T-helper 22 cell (primary cell): ENCODE results near the gene FBN1.

Source experiments
- DNase-seq: peaks from one replicate; pipeline ENCODE4 v3.0.0-alpha.2; 2020; ENCODE audit warnings: low read depth

Gene FBN1

DNA sequence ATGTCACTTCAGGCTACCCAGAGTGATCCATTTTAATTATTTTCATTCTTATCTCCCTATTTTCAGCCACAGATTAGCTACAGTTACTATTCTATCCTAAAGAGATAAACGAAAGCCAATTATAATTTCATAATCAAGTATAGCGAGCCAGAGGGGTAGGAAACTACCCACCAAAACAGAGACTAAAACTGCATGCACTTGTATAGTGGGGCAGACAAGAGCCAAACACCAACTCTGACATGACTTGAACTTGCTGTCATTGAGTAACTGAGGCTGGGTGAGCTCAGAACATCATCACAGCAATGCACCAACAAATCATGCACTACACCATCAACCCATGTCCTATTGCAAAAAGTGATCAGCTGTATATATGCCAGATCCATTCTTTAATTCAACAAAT lies 64.8 kb downstream of the FBN1 start:
- no peak for DNase-seq

- no peak for DNase-seq
These were observed 65.4 kb downstream of the FBN1 start for GRCh38 chr15:48579945-48580671.

DNA sequence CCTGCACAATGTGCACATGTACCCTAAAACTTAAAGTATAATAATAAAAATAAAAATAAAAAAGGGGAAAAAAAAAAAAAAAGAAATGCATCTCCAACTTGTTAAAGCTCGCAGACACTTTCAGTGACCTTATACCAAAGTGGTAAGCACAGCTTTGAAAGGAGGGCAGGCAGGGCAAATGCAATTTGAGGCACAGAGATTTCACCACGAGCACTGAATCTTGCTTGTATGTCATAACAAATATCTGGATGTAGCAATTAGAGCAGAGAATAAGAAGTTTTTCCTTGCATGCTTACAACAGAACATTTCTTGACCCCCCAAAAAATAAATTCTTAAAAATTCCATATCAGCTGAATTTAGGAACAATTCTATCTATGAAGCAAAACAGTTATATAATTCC lies 66.5 kb downstream of the FBN1 start:
- DNase-seq: no peak

DNA sequence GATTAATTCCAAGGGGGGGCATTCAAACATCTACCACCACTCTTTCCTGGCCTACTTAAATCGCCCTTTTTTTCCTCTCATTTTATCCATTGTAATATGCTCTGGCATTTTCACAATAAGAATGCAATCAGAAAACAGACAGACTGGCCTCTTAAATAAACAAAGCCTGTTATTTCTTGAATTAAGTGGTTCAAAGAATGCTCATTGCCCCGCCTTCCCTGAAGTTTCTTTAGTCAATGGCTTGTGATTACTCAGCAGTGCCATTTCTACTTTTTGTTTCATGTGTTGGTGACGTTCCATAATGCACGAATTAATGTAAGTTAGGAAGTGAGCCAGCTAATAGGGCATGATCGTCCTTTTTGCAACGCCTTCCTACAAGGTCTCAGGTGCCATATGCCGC lies 68.0 kb downstream of the FBN1 start:
- DNase-seq: no peak

DNA sequence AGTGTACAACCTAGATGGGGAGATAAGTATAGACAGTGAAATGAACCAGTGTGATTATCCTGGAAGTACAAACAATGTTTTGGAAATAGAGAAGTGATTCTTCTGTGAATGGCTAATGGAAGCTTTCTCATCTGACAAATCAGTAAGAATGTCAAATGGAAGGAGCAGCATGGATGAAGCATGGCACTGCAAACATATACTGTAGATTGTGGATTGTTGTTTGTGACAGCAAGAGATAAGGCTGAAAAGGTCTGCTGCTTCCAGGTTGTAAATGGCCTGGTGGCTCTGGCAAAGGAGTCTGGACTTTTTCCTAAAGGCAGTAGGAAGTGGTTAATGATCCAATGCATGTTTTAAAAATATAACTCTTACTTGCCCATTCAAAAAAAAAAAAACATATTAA lies 71.3 kb downstream of the FBN1 start:
- DNase-seq: no peak

- no peak for DNase-seq
These were observed 71.7 kb downstream of the FBN1 start for GRCh38 chr15:48573780-48574179.

- no peak for DNase-seq
These were observed 72.7 kb downstream of the FBN1 start for GRCh38 chr15:48572823-48573222.

DNA sequence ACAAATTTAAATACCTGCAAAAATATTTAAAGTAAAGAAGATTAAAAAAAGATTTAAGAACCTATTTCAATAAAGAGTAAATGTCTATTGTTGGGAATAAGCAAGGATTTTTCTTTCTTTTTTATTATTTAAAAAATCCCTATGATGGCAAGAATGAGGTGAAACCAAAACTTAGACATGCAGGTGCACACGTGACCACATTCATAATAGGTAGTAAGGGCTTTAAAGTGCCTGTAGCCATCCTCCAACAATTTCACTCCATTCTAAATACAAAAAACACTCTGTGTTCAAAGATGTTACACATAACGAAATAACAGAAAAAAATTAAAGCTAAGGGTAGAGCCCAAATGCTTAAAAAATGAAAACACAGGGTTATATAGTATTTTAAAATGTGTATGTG lies 74.0 kb downstream of the FBN1 start:
- no peak for DNase-seq

GRCh38 chr15:48570822-48571221 lies 74.7 kb downstream of the FBN1 start:
- DNase-seq: no peak

- no peak for DNase-seq
These were observed 75.8 kb downstream of the FBN1 start for GRCh38 chr15:48569591-48570302.

- no peak for DNase-seq
These were observed 78.8 kb downstream of the FBN1 start for GRCh38 chr15:48566668-48567067.

DNA sequence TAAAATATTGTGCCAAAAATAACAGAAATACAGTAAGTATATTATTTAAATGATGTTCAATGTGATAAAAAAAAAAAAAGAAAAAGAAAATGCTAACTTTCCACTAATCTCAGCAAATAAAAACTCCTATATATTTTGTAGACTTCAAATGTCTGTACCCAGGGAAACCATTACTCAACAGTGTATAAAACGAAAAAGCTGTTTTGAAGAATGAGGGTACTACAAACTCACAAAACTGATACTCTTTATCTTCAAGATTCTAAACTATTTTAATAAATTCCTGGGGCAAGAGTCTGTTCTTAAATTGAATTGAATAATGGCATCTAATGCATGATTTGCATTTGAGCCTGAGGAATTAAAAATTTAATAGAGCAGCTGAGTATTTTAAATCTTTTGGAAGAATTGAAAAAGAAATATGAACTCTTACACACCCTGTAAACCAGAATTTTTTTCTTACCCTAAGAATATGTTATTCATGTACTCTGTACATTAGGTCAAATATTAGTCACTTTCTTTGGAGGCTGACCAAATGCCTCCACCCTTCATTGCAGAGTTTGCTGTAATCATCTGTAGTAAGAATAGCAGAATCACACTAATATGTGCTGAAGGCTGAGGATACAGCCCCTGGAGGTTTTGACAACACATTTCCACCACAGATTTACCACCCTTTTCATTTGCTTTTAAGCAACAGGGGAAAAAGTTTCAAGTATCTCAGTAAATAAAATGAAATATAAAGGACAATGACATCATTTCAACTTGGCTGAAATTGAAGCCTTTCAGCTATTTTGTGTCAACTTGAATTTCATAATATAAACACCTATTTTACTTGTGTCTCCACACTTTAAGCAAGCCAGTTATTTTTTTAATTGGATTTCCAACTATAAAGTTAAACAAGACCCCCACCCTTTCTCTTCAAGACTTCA lies 79.7 kb downstream of the FBN1 start:
- DNase-seq: no peak

DNA sequence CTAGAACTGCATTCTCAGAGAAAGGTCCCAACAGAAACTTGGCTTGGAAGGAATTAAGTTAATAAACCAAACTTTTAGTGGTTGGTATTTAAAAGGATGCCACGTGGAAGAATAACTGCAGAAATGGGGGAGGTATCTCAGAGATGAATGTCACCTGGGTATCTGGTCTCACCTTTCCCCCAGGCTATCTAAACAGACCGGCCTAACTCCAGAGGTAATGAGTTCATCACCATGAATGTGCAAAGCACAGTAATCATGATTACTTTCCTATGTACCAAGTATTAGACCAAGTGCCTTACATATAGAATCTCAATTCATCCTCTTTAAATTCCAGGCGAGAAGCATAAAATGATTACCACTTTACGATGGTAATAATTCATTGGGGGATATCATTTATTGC lies 80.8 kb downstream of the FBN1 start:
- no peak for DNase-seq

DNA sequence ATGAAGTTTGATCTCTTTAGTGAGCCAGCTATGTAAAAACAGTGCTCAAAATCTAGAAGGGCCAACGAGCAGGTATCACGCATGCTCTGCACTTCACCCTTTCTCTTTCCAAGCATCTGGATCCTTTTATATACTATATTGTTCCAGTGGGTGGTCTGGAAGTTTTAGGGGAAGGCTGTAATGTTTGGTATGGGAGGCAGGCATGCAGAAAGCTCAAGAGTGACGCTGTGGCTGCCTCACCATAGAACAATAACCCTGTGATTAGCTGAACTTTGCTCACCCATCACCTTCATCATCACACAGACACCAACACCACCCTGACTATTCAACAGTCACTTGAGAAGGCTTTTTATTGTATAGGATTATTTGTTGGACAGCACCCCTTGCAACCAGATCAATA lies 81.6 kb downstream of the FBN1 start:
- DNase-seq: no peak

- DNase-seq: no peak
These were observed 85.0 kb downstream of the FBN1 start for GRCh38 chr15:48560321-48561051.

DNA sequence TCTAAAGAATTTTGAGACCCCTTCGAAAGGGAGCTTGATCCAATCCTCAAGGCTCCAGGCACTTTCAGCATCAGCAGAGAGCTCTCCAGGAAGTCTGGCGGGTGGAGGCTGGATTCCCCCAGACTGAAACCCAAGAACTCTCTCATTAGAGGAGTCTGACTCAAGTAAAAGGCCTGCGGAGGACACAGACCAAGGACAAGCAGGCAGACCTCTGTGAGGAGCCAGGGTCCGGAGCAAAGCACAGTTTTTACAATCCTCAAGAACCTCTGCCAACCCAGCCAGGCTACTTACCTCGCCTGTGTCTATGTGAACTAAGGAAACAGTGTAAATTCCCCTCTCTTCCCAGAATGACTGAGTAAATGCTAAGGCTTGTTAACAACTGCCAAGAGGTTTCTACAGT lies 86.2 kb downstream of the FBN1 start:
- no peak for DNase-seq

DNA sequence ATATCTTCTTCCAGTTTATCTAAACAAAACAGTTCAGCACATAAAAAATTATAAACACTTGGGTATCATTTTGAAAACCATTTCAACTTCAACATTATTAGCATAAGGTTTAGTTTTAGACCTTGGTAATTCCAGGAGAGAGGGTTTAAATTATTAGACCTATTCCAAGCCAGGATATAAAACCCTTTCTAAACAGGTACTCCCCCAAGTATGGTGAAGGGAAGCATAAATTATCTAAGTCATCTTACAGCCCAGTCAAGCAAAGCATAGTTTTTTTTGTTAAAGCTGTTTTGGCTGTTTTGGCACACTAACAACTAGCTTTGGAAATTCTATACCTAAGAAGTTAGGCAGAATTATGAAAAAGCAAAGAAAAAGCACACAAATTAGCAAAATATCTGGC lies 87.3 kb downstream of the FBN1 start:
- no peak for DNase-seq

DNA sequence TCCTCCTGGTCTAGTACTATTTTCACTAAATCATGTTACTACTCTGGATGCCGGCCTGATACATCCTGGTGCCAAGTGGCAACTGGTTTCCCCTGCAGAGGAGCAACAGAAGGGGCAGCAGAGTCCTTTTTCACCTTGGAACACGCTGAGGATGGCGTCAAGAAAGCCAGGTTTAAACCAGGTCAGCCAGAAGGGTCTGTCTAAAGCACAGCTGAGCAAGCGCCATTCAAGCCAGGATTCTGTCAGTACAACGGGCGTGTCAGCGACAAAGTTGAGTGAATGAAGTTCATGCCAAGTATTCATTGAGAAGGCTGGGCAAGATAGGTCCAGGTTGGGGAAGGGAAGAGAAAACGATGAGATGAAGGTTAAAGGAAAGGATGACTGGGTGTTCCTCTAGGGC lies 88.2 kb downstream of the FBN1 start:
- no peak for DNase-seq

DNA sequence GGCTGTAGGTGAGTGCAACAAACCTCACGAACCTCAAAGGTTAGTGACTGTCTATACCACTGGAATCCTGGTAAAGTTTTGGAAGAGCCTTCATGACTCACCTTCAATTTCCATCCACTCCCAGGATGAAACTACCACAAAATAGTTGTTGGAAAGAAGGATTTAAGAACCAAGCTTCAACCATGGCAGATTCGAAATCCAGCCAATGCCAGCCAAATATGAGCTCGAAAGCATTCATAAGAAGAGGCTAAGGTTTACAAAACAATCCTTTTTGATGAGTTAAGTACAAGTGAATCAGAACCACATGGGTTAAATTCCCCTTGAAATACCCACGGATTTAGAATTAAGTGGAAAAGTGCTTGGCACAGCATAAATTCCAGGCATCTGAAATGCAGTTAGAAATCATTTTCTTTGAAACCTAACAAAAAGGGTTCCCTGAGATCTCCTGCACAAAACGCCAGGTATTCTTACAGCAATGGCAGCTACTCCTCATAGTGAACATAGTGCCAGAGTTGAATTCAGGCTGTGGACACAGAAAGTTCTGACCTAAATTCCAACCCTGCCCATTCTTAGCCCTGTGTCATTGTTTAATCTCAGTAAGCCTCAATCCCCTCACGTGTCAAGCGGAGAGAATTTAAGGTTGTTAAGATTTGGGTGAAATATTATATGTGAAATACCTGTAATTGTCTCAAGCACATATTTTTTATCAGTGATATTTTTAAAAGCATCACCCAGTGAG lies 89.2 kb downstream of the FBN1 start:
- no peak for DNase-seq

DNA sequence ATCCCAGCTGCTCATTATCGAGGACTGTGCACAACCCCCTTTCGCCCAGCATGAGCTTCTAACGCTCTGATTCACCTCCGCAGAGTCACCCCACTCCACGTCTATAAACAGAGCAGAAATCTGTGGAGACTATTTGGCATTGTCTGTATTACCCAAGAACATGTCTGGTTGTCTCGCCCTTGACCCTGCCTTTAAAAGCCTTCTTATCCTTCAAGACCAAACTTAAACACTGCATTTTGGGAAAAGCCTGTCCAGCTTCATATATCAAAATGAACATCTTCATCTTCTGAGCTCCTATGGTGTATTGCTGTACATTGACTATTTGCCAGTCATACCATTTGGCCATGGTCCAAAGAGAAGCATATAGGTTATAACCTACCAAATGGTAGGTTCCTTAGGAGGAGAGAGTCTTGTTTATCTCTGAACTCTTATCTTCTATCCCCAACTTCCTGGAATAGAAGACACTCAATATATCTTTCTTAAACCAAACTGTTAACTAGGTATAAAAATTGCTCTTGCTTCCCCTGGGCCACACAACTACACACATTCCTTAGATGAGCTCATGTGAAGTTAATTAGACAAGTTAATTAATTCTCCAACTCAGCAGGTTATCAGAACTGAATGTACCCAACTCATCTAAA lies 90.1 kb downstream of the FBN1 start:
- no peak for DNase-seq

DNA sequence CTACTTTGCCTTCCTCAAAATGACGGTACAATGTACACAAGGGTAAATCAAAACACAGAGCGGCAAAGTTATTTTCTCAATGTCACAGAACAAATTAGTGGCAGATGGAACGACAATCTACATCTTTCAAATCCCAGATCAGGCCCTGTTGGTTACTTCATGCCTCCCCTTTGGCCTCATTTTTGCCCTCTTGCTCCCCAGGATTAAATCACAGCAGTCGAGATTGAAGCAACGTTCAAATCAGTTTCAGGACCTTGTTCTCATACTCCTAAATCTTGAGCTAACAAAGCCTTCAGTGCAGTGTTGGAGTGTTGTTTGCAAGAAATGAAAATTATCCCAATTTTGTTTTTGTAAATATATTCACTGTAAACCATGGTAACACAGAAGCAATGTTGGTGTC lies 91.4 kb downstream of the FBN1 start:
- no peak for DNase-seq
